Skeletal muscle satellite cell (primary cell): ENCODE results near the gene IL10.

ENCODE experiments used
- H3K27me3 ChIP-seq: 2 replicates; pipeline ENCODE4 v1.7.0; 2013; ENCODE audit warnings: low read length; ENCODE audit not compliant: control insufficient read depth, insufficient read depth
- H3K36me3 ChIP-seq: 2 replicates; pipeline ENCODE4 v1.7.0; 2013; ENCODE audit warnings: mild to moderate bottlenecking, control low read depth, low read length; ENCODE audit not compliant: insufficient read depth
- H3K4me1 ChIP-seq: 2 replicates; pipeline ENCODE4 v1.7.0; 2013; ENCODE audit warnings: low read length; ENCODE audit not compliant: control insufficient read depth, insufficient read depth
- H3K4me2 ChIP-seq: 2 replicates; pipeline ENCODE4 v1.7.0; 2013; ENCODE audit warnings: mild to moderate bottlenecking, low read length
- H3K4me3 ChIP-seq: 2 replicates; pipeline ENCODE4 v1.7.0; 2013; ENCODE audit warnings: low read length
- H3K9ac ChIP-seq: 2 replicates; pipeline ENCODE4 v1.7.0; 2013; ENCODE audit warnings: mild to moderate bottlenecking, low read depth, low read length, moderate library complexity
- H3K9me3 ChIP-seq: replicated peaks from 2 replicates; pipeline ENCODE4 v1.7.0; 2013; ENCODE audit warnings: mild to moderate bottlenecking, control low read depth, low read length

IL10 gene

DNA sequence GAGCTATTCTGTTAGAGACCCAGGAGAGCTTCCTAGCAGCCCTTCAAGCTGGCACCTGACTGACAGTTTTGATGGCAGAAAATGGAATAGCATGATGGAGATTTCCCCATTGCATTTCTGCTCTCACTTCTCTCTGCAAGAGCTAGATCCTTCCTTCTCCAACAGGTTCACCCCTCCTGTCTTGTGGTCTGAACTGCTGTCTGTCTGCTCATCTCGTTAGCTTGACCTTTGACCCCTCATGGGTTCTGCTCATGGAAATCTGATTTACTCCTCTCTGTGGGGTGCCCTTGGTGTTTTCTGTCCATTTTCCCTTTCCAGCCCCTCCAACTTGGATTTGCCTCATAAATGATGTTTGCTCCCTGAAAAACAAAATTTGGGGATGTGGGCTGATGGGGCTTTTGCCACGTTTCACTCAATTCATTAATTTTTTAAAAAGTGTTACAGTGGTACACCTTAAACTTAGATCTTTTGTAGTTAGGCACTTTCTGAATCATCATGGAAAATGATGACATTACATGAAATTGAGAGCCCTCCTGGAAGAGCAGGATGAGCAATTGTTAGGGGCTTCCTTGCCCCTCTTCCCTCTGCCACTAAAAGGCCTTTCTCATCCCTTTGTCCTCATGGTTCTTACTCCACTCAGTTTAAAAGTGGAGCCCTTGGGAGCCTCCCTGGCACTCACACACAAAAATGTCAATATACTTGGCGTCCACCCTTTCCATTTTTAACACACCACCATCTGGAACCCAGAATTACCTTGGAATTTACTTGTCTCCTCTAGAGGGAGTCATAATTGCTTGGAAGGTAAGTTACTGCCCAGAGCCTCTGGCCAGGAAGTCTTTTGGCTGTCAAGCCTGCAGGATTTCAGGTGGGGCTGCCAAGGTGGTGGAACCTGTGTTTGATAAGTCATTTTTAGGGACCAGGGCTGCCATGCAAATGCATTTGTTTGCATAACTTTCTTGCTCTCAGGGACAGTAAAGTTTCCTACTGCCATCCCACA is 33.6 kb downstream of the IL10 start:
- Histone ChIP-seq H3K4me1 (peaks cover 5% of the 10 kb centered on the region), H3K4me2 (no peak overlapping the region), H3K27me3 (no peaks in the 10 kb centered on the region), H3K4me3 (no peak overlapping the region), H3K9me3 (no peaks in the 10 kb centered on the region), H3K9ac (no peak overlapping the region), H3K36me3 (peaks cover 25% of the 10 kb centered on the region)

DNA sequence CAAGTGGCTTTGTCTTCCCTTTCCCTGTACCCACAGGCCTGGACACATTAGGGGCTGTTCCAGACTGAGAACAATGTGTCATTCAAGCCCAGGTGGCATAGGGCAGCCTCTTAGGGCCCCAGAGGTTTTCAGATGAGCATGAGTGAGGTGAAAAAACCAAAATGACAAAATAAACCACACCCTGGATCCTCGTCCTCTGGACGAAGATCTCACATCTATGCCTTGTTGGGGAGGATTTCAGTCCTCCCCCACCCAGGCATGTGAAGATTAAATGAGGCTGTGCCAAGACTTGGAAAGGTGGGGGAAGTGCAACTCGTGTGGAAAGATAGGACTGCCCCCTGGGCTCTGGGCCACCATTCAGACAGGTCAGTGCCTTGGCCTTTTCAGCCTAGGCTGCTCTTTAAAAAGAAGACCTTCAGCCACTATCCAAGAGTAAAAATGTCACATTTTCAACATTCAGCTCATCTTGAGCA is 34.5 kb downstream of the IL10 start:
- Histone ChIP-seq H3K36me3 (peaks cover 32% of the 10 kb centered on the region), H3K4me2 (no peak overlapping the region), H3K9me3 (no peaks in the 10 kb centered on the region), H3K4me3 (no peak overlapping the region), H3K4me1 (peaks cover 5% of the 10 kb centered on the region), H3K9ac (no peak overlapping the region), H3K27me3 (no peaks in the 10 kb centered on the region)

DNA sequence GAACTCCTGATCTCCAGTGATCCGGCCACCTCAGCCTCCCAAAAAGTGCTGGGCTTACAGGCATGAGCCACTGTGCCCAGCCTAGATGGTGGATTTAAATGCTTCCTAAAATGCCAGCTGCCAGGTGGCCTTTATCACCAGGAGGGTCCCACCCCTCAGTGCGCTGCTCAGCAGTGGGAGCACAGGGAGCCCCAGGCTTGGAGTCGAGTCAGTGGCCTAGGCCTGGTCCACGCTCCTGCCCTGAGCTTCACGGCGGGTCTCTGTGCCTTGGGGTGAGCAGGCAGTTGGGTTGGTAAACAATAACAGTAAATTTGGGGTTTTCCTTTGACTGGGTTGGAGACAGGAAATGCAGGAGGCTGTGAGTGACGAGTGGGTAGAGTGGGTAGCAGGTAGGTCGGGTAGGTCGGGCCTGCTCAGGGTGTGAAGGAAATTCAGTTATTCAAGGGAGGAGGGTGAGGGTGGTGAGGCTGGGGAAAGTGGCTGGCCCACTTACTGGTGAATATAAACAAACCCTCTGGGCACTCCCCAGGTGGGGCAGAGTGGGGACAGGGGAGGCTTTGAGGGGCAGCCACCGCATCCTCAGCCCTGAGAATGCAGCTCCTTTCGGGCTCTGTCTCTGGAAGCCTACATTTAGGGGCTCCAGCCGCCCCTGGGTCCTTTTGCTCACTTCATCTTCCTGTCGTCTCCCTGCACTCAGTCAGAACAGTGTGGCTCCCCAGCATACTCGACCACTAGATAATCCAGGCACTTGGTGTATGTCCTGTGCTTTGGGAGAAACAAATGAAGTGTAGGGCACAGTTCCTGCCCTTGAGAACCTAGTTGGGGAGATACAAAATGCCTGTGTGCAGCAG is 35.2 kb downstream of the IL10 start:
- peaks cover 38% of the 10 kb centered on the region for H3K36me3 ChIP-seq
- no peak overlapping the region for H3K4me2 ChIP-seq
- H3K4me3 ChIP-seq = no peak overlapping the region
- no peak overlapping the region for H3K9ac ChIP-seq
- peaks cover 5% of the 10 kb centered on the region for H3K4me1 ChIP-seq
- H3K9me3 ChIP-seq = no peaks in the 10 kb centered on the region
- no peaks in the 10 kb centered on the region for H3K27me3 ChIP-seq

GRCh38 chr1:206735553-206736031 is 36.7 kb downstream of the IL10 start:
- Histone ChIP-seq H3K36me3 (peaks cover 52% of the 10 kb centered on the region), H3K9me3 (no peaks in the 10 kb centered on the region), H3K4me3 (no peak overlapping the region), H3K4me1 (peaks cover 5% of the 10 kb centered on the region), H3K4me2 (no peak overlapping the region), H3K9ac (no peak overlapping the region), H3K27me3 (no peaks in the 10 kb centered on the region)

DNA sequence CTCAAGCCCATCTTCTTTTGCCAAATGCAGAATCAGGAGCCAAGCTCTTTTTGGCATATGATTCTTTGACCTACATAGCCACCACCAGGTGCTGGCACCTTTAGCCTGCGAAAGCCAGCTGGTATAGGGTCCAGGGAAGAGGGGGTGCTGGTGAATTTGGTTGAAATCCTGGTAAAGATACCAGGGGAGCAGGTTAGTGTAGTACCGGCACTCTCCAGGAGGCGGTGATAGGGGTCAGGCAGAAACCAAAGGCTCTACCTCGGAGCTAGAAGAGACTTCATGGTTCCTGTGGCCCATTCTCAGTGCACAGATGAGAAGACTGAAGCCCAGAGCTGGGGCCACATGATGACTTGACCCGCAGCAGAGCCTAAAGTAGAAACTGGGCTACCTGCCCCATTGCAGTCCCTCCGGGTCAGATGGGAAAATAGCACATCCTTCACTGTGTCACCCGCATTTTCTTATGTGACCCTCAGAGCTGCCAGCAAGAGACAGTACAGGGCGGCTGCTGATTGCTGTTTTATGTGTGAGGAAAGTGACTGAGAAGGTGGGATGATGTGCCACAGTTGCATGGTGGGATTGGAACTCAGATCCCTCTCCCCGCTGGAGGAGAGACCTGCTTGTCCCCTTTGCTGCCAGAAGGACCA is 37.7 kb downstream of the IL10 start:
- no peak overlapping the region for H3K4me2 ChIP-seq
- H3K36me3 ChIP-seq = peaks cover 62% of the 10 kb centered on the region
- no peak overlapping the region for H3K9ac ChIP-seq
- H3K4me3 ChIP-seq = no peak overlapping the region
- no peaks in the 10 kb centered on the region for H3K9me3 ChIP-seq
- peaks cover 5% of the 10 kb centered on the region for H3K4me1 ChIP-seq
- H3K27me3 ChIP-seq = no peaks in the 10 kb centered on the region

GRCh38 chr1:206732992-206733391 is 39.3 kb downstream of the IL10 start:
- H3K9ac ChIP-seq = no peak overlapping the region
- no peaks in the 10 kb centered on the region for H3K9me3 ChIP-seq
- H3K4me2 ChIP-seq = no peak overlapping the region
- H3K27me3 ChIP-seq = no peaks in the 10 kb centered on the region
- H3K4me3 ChIP-seq = no peak overlapping the region
- peaks cover 69% of the 10 kb centered on the region for H3K36me3 ChIP-seq
- H3K4me1 ChIP-seq = peaks cover 5% of the 10 kb centered on the region

GRCh38 chr1:206732508-206732907 is 39.8 kb downstream of the IL10 start:
- H3K36me3 ChIP-seq = peaks cover 69% of the 10 kb centered on the region
- no peaks in the 10 kb centered on the region for H3K9me3 ChIP-seq

GRCh38 chr1:206729507-206729906 is 42.8 kb downstream of the IL10 start:
- Histone ChIP-seq H3K36me3 (peaks cover 48% of the 10 kb centered on the region), H3K4me1 (peaks cover 4% of the 10 kb centered on the region), H3K4me3 (no peak overlapping the region), H3K27me3 (no peaks in the 10 kb centered on the region), H3K9ac (no peak overlapping the region), H3K9me3 (no peaks in the 10 kb centered on the region), H3K4me2 (no peak overlapping the region)

More at GRCh38 chr1:206732508-206732907, 39.8 kb downstream of the IL10 start:
- no peaks in the 10 kb centered on the region for H3K27me3 ChIP-seq
- no peak overlapping the region for H3K4me2 ChIP-seq
- H3K4me1 ChIP-seq = peaks cover 5% of the 10 kb centered on the region
- no peak overlapping the region for H3K9ac ChIP-seq
- H3K4me3 ChIP-seq = no peak overlapping the region

- no peak overlapping the region for H3K9ac ChIP-seq
- peaks cover 8% of the 10 kb centered on the region for H3K4me1 ChIP-seq
Observed at GRCh38 chr1:206729050-206729449, 43.2 kb downstream of the IL10 start.

GRCh38 chr1:206728697-206728987 is 43.7 kb downstream of the IL10 start:
- no peak overlapping the region for H3K9ac ChIP-seq
- no peak overlapping the region for H3K4me3 ChIP-seq
- H3K36me3 ChIP-seq = peaks cover 44% of the 10 kb centered on the region
- H3K4me1 ChIP-seq = peaks cover 12% of the 10 kb centered on the region
- H3K9me3 ChIP-seq = no peaks in the 10 kb centered on the region
- H3K4me2 ChIP-seq = no peak overlapping the region
- H3K27me3 ChIP-seq = no peaks in the 10 kb centered on the region

More at GRCh38 chr1:206729050-206729449, 43.2 kb downstream of the IL10 start:
- H3K4me2 ChIP-seq = no peak overlapping the region
- no peaks in the 10 kb centered on the region for H3K27me3 ChIP-seq
- no peaks in the 10 kb centered on the region for H3K9me3 ChIP-seq
- H3K4me3 ChIP-seq = no peak overlapping the region
- H3K36me3 ChIP-seq = peaks cover 48% of the 10 kb centered on the region
